ENCODE data around the gene FCN1.

The FCN1 gene

DNA sequence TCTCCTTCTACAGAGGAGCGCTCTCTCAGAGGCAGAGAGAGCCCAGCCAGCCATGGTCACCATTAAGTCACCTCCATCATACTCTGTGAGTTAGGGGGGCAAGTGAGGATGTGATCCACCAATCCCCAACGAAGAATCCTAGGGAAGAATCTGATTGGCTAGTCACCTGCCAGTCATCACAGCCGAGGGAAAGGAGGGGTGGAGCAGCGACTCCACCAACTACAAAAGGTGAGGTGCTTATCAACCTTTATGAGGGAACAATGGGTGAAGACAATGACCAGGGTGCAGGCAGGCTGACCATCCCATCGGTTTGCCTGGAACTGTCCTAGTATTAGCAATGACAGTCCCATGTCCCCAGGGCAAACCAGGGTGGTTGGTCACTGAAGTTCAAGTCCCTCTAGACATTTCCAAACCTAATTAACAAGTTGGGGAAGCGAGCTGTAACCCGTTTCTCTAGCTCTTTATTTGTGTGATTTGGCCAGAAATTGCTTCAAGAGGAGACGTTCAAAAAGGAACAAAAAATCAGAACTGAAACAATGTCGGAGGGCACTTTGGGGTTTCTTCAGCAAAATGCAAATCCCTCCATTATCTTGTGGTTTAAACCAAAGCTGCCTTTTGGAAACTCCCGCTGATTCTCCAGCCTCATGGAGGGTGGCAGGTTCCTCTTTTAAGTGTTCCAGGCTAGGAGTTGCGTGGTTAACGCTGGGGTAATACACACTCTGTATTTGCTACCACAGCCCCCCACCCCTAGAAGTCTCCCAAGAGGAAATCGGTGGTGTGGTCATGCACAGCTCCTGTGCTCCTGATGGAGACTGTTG, 18.8 kb upstream of the FCN1 start:
- DNase-seq: no peak

DNA sequence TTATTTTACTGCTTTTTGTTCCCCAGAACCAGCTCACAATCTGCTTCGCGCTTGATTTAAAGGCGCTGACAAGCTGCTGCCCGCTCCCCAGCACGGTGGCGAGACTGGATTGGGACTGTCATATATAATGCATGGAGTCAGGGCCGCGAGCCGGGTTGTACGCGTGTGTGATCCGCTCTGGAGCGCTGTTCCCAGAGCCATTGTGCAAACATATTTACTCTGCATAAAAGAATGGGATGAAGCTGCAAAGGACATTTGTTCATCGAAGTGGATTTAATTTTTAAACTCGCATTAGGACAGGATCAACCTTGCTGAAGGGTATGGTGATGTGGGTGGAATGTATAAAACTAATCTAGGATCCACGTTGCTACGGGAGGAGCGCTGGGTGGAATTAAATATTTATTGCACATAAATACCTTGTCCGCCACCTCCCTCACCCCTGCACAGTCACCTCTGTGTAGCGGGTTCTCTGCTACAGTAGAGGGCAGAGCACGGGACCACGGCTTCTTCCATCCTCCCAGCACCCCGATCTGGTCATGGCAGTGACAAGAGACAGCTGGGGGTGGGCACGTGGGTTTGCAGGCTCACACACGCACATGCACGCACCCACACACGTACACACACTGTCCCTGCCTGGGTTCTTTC, 18.1 kb upstream of the FCN1 start:
- no peak for DNase-seq

DNA sequence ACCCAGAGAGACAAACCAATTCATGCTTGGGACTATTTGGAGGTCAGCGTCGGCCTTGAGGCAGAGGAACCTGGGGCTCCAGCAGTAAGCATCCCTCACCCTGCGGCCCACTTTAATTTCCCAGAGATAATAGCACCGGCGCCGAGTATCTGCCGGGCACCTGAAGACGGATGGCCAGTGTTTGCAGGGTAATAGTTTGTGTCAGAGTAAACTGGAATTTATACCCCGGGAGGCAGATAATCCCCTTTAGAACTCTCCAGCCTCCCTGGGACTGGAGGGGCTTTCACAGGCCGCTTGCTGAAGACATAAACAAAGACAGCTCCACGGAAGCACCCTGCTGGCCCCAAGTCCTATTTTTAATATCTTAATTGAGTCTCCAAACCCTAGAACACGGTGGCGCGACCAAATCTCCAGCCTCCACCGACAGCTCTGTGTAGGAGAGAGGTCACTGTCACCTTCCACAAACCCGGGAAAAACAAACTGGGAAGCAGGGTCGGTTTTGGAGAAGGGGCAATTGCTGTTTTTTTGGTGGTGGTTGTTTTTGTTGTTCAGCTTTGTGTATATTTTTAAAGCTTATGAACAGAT, 17.4 kb upstream of the FCN1 start:
- no peak for DNase-seq

DNA sequence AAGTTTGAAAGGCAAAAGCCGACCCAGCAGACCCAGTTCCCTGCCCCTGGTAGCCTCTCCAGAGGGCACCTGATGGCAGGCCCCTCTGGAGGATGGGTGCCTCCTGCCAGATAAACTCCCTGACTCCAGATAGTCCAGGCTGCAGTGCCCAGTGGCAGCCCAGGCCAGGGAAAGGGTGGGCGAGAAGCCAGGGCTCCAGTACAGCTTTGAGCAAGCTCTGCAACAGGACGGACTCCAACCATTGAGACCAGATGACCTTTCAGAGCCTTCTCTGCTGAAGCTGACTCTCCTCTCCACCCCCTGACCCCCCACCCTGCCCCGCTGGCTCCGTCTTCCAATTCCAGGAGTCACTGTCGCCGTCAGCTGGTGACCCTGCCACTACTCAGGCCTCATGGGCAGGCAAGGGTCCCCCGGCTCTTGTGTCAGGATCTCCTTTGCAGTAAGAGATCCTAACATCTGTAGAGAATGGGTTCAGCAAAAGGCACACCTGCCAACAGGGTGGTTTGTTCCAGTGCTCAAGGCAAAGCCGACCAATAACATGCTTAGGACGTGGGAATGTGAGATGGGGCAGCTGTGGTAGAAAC, 15.5 kb upstream of the FCN1 start:
- DNase-seq: no peak

DNA sequence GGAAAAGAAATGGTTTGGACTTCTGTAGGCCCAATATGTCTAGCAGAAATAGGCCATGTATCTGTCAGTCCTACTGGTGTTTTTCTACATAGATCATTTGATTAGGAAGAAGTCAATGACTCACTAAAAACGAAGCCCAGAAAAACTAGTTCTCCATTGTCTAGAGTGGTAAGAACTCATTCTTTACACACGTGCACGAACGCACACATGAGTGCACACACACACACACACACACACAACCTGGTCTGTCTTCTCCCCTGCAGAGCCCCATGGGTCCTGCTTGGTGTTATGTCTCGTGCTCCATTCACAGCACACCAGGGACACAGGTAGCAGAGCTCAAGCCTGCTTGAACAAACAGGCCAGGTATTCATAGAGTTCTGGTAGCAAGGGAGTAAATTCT, 14.9 kb upstream of the FCN1 start:
- DNase-seq: no peak

DNA sequence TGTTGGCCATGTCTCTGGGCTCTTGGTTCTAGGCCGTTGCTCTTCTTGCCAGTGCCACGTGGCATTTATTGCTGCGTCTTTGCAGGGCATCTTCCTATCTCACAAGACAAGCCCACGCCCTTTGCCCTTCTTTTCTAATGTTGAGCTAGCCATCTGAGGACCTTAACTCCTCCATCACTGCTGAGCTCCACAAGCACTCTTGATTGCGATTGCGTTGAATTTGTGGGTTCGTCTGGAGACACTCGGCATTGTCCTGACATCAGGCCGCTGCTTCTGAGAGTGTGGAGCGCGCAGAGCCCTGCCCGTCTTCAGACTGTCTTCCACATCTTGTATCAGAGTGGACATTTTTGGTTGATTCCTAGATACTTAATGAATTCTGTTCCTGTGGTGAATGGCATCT, 14.5 kb upstream of the FCN1 start:
- no peak for DNase-seq

DNA sequence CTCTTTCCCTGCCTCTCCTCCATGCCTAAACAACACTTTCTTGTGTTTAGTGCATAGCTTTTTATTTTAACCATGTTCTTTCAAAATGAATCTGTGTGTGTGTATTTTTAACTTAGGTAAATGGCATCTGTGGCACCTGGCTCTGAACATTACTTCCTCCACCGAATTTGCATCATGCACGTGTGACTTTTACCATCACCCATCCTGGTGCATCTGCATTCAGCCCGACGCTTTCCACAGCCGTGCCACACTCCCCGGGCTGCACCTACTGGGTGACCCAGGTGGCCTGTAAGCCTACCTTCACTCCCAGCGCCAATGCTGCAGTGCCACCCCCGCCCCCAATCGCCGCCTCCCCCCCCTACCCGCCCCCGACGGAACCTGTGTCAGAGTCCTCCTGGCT, 12.7 kb upstream of the FCN1 start:
- DNase-seq: no peak

DNA sequence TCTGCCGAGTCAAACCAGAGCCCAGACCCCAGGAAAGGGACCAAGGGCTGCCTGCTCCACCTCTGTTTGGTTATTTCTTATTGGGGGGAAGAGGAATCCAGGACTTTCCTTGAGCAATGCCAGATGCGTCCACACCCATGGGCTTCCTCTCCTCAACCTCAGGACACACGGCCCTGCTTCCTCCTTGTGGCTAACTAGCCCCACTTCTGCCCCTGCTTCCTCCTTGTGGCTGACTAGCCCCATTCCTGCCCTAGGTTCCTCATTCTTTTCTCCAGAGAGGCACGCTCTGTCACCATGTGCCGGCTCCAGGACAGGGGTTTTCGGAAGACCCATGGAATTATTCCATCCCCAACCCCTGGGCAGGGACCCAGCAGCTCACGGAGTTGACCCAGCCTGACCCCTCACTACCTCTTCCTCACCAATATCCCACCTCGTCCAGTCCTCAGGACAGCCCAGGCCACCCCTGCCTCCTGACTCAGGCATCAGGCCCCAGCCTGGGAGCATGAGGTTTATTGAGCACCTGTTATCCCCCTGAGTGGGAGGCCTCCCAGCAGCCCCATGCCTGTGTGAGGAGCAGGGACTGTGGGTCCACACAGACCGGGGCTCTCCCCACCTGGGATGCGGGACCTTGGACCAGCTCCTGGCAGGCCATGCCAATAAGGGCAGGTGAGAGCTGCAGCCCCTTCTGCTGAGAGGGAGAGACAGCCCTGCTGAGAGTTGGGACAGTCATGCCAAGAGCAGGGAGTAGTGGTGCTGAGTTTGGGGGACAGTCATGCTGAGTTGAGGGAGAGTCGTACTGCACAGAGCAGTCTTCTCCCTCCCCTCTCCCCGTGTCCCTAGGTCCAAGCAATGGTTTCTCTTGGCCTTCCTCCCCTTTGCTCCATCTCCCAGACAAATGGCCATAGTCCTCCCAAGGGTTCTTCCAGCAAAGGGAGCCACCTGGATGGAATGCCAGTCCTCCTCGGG, 11.8 kb upstream of the FCN1 start:
- no peak for DNase-seq

DNA sequence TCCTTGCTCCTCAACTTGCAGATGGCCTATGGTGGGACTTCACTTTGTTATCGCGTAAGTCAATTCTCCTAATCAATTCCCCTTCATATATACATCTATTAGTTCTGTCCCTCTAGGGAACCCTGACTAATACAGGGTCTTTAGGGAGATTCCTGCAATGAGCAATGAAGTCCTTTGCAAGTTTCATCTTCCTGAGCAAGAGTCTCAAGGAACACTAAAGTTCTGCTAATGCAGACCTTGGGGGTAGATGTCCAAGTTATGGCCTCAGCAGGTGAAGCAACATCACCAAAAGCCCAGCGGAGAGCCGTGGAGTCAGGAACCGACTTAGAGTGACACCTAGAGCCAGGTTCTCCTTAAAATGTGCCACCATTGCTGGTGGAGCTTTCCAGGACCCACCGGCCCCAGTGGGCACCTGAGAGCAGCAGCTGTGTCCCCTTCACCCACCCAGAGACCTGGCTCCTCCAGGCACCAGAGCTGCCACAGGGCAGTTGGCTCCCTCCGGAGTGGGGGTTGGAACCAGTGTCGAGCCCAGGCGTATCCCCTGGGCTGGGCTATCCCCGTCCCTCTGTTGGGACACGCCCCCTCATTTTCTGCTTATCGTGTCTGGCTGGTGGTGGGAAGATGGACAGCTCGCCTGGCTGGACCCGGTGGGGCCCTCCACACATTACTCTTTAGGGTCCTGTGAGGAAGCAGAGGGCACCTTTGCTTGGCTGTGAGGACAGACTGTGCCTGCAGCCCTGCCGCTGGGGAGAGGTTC, 10.9 kb upstream of the FCN1 start:
- no peak for DNase-seq

DNA sequence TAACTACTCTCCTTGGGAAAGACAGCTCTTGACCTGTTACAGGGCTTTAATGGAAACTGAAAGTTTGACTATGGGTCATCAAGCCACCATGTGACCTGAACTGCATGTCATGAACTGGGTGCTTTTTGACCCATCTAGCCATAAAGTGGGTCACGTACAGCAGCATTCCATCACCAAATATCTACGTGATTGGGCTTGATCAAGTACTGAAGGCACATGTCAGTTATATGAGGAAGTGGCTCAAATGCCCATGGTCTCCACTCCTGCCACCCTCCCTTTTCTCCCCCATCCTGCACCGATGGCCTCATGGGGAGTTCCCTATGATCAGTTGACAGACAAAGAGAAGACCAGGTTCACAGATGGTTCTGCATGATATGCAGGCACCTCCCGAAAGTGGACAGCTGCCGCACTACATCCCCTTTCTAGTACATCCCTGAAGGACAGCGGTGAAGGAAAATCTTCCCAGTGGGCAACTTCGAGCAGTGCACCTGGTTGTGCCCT, 7.3 kb upstream of the FCN1 start:
- no peak for DNase-seq

DNA sequence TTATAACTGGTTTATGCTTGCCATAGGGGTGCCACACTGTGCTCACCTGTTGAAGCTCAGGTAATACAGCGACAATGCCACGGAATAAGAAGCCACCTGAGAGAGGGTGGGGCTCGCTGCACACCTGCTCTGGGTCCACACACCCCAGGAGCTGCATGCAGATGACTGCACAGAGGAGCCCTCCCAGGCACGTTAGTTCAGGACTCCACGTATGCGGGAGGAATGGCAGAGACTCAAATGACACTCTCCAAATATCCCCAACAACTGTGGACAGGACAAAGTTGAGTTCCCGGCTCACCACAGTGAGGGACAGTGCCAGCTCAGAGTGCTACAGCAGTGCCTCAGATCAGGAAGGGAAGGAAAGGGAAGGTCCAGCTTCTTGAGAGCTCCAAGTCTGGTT, 5.8 kb upstream of the FCN1 start:
- DNase-seq: no peak

DNA sequence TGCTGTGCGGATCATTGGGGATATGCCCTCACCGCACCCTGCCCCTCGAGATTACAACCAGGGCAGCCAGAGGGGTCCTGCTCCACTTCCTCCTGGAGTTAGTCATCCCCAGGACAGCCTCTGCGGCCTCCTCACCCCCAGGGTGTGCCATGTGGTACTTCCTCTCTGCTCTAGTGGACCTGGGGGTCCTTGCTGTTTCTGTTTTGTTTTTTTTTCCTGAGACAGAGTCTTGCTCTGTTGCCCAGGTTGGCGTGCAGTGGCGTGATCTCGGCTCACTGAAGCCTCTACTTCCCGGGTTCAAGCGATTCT, 5.2 kb upstream of the FCN1 start:
- no peak for DNase-seq

DNA sequence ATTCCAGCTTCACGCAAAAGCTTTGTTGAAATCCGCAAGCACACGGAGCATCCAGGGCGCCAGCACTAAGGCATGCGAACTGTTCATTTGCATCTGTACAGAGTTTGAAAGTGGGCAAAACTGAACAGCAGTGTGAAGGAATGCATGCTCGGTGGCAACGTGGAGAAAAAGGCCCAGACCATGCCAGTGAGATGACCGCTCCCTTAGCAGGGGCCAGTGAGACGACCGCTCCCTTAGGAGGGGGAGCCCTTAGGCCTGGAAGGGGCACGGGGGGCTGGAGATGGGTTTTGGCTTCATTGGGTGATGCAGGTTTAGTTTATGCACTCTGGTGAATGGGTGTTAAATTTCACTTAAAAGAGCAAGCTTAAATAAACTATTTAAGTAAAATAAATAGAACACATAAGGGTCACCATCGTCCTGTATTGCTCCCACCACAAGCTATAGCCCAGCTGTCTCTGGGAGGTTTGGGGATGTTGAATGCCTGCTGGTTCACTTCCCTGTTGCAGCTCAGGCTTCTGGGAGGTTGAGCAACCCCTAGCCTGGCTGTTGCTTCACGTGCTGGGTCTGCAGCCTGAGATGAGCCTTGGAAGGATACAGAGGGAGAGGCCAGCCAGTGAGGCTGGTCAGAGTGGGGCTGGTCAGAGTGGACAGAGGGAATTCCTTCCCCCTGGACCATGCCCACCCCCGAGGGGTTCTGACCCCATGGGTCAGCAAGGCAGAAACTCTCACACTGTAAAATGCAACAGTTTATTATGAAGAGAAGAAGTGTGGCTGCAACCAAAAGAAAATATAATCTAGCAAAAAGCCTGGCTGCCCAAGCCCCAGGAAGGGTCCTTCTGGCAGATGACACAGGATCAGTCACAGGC, 4.6 kb upstream of the FCN1 start:
- DNase-seq: no peak

DNA sequence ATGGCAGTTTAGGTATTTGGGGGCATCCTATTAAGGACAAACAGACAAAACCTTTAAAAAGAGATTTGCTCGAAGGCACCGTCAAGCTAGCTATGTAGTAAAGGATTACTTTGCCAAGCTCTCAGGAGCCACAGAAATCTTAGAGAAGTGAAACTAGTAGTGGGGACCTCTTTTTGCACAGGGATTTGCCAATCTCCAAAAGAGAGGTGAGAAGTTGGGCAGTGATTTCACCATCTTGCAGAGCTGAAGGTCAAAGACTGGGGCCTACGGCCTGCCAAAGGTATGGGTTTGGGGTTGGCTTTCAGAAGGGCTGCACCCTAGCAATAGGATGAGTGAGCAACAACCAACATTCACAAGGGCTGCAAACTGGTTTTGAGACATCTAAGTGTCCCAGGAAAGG, 1.6 kb upstream of the FCN1 start:
- no peak for DNase-seq

DNA sequence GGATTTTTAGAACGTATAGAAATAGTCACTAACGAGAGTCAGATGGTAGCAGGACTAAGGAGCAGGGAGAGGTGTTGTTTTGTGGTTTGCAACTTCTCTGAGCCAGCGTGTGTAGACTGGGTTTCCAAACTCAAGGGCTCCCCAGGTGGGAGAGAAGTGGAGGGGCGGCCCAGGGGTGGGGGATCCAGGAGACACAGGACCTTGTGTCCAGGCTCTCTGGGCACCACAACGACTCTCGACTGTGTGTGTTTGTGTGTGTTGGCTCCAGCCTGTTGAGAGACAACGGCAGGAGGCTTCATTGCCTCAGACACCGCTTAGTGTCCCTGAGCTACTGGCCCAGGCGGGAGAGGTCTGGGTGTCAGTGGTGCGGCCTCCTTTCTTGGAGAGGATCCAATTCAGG, 934 bp upstream of the FCN1 start:
- DNase-seq: no peak

DNA sequence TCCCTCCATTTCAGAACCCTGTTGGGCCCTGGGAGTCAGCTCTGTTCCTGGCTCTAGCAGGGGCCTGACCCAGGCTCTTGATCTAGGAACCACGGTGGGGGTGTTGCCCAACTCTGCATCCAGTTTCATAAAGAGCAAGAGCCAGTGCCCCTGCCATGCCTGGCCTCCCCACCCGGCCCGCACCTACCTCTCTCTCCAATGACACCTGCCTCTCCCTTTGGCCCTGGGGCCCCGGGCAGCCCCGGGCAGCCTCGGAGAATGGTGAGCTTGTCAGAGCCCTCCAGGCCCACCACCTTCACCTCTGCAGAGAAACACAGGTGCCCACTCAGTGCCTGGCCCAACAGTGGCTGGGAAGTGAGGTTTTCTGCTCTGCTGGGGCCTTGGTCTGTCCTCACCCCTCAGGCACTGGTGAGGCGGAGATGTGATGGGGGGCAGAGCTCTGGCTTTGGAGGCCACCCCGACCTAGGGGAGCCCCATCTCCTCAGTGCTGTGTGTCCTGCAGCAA, 1.5 kb downstream of the FCN1 start:
- DNase-seq: no peak

DNA sequence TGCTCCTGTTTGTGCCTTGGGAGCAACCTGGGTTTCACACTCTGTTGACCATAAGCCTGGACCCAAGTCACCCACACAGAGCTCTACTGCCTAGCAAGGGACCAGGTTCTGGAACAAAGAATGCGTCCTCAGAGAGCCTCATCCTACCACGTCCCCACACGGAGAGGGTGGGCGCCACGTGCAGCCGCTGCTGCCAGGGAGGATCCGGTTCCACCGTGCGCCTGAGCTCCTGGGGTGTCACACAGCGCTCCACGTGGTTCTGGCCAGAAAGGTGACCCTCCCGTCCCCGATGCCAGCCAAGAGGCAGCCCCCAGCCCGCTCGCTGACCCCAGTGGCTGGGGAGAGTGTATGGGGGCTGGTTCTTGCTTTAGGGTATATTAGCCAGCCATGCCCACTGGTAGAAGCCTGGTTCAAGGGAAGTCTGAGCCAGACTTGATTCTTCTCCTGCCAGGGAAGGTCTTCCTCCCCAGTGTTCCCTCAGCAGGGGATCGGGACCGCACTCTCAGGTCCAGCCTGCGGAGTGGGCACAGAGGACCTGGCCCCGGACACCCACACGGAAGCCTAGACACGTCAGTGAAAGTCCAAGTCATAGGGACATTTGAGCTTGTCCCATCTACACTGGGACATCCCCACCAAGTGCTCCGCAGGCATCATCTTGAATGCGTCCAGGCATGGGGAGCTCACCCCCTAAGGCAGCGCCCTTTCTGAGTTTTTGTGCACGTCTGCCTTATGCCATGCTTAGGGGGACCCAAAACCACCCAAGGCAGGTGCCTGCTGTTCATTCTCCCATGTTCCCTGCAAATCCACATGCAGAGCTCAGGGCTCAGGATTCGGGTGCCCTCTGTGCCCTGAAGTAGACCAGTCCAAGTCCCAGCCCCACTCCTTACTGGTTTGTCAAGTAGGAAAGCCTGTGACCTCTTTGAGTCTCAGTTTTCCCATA, 2.4 kb downstream of the FCN1 start:
- DNase-seq: no peak

DNA sequence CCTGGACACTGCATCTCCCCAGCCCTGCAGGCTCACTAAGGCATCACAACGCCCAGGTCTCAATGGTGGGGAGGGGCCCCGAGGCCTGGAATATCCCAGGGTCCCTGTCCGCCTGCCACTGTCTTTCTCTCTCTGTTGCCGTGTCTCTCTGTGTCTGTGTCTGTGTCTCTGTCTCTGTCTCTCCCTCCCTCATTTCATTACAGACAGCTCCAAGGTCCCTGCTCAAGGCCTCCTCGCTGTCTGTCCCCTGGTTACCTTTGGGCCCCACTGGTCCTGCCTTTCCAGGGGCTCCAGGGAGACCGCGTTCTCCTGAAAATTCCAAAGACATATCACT, 3.2 kb downstream of the FCN1 start:
- no peak for DNase-seq

DNA sequence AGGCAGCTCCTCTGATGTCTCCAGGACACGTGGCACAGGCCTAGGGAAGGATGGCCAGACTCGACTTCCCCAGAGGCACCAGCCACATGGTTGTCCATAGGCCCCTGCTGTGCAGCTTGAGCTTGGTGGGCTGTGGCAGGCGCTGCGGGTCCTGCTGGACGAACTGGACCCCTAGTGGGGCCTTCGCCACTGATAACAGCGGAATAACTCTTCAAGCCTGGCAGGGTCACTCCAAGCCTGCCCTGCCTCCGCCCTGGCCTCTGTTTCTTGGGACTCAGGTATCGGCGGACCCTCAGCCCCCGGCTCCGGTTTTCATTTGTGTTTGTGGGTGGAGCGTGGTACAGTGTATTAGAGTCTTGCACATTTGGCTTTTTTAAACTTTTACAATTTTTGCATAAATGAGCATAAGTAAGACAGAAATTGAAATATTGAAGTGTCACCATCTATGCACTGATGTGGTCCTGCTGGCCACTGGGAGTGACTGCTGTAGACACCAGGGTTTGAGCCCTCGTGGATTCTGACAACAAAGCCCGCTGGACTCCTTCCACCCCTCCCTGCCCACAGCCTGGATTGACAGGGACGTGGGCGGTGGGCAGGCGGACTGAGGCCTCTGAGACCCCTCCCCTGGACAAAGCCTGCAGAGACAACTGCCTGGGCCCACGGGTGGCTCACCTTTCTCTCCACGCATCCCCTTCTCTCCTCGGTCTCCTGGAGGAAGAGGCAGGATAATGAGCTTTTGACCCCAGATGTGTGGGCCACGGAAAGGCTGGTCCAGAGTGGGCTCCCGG, 3.8 kb downstream of the FCN1 start:
- DNase-seq: no peak

Data from effector CD4-positive, alpha-beta T cell (primary cell).